OCI-LY7 (cell line): ENCODE results near the gene UROD. TPM values are rescaled to one million over a fixed set of nuclear protein-coding genes. Genes with fewer than 3 reads are reported as not detected.

Experiments used
- BruUV-seq: library from RNA; stranded (reverse); fragments of 400-500 nt; replicated peaks from 2 replicates; lab custom pipeline; 2021; lab: Mats Ljungman, UMichigan
- CTCF ChIA-PET: fragments of 300-600 bp; sonication (Branson Sonifier 250); formaldehyde crosslinking; loops from one replicate; lab custom pipeline; 2022; ENCODE audit warnings: antibody characterized with exemption; ENCODE audit not compliant: unreplicated experiment; lab: Charles Lee
- POLR2A ChIA-PET: fragments of 300-600 bp; sonication (Branson Sonifier 250); formaldehyde crosslinking; loops from one replicate; lab custom pipeline; 2022; ENCODE audit warnings: antibody characterized with exemption; lab: Charles Lee
- DNase-seq: peaks from one replicate; pipeline ENCODE4 v3.0.0-alpha.2; 2015; ENCODE audit warnings: low spot score
- H2AFZ ChIP-seq: fragments of 200-600 bp; sonication (generic), shearing (Covaris generic); 2 replicates; pipeline ENCODE4 v1.6.1; 2014; ENCODE audit warnings: mild to moderate bottlenecking, antibody characterized with exemption, low read length, moderate library complexity
- H3K27ac ChIP-seq: fragments of 200-600 bp; sonication (generic); 2 replicates; pipeline ENCODE4 v1.5.1; 2014; ENCODE audit warnings: mixed run types, low read depth, mild to moderate bottlenecking, moderate library complexity, low read length, inconsistent platforms; ENCODE audit not compliant: poor library complexity, severe bottlenecking
- H3K36me3 ChIP-seq: fragments of 200-600 bp; sonication (generic); 2 replicates; pipeline ENCODE4 v1.6.1; 2014; ENCODE audit warnings: mild to moderate bottlenecking, antibody characterized with exemption, low read length, moderate library complexity, mixed read lengths; ENCODE audit not compliant: insufficient read depth
- H3K4me1 ChIP-seq: fragments of 200-600 bp; sonication (generic); 2 replicates; pipeline ENCODE4 v1.5.1; 2014; ENCODE audit warnings: mild to moderate bottlenecking, low read length; ENCODE audit not compliant: insufficient read depth, poor library complexity, severe bottlenecking
- H3K4me2 ChIP-seq: fragments of 200-600 bp; sonication (generic); 2 replicates; pipeline ENCODE4 v1.6.1; 2014; ENCODE audit warnings: mild to moderate bottlenecking, low read length
- H3K4me3 ChIP-seq: fragments of 200-600 bp; sonication (generic); 2 replicates; pipeline ENCODE4 v1.5.1; 2014; ENCODE audit warnings: mild to moderate bottlenecking, low read depth, low read length; ENCODE audit not compliant: poor library complexity, severe bottlenecking
- H3K79me2 ChIP-seq: fragments of 200-600 bp; sonication (generic); 2 replicates; pipeline ENCODE4 v1.6.1; 2016; ENCODE audit warnings: low read depth, mild to moderate bottlenecking, low read length, moderate library complexity, mixed read lengths; ENCODE audit not compliant: insufficient read depth
- H3K9me2 ChIP-seq: fragments of 200-600 bp; sonication (generic); 2 replicates; pipeline ENCODE4 v1.6.1; 2016; ENCODE audit warnings: mild to moderate bottlenecking, low read length, mixed read lengths; ENCODE audit not compliant: insufficient read depth
- H3K9me3 ChIP-seq: fragments of 200-600 bp; sonication (generic); 2 replicates; pipeline ENCODE4 v1.6.1; 2014; ENCODE audit warnings: mild to moderate bottlenecking, mixed run types, low read length, mixed read lengths
- H4K20me1 ChIP-seq: fragments of 200-600 bp; sonication (generic); 2 replicates; pipeline ENCODE4 v1.6.1; 2014; ENCODE audit warnings: mild to moderate bottlenecking, antibody characterized with exemption, low read length, moderate library complexity, mixed read lengths; ENCODE audit not compliant: insufficient read depth
- CTCF ChIP-seq: fragments of 200-600 bp; sonication (generic); conservative IDR thresholded peaks from 2 replicates; pipeline ENCODE4 v1.5.1; 2014; ENCODE audit warnings: mild to moderate bottlenecking, antibody characterized with exemption, low read length, moderate library complexity, mixed read lengths
- EZH2phosphoT487 ChIP-seq: fragments of 200-600 bp; sonication (generic); IDR thresholded peaks from 2 replicates; pipeline ENCODE4 v1.6.1; 2018; ENCODE audit warnings: low read depth, borderline replicate concordance, mild to moderate bottlenecking, mixed run types, antibody characterized with exemption, low read length, moderate library complexity, mixed read lengths
- intact Hi-C: fragments of 100-400 bp; cut with micrococcal nuclease; formaldehyde crosslinking; loops from one replicate; pipeline ENCODE4 v1.10.0; 2022; ENCODE audit not compliant: unreplicated experiment
- total RNA-seq, 2 experiments: library from RNA; depleted of rRNA in 1 of 2; stranded (reverse); fragments of >200 nt in 1 of 2; shearing (Covaris generic) in 1 of 2; gene quantifications; 2 replicates each; pipeline ENCODE4 v1.2.3, GENCODE V29; 2014 to 2022

UROD gene
- total RNA-seq, 2 experiments from 2014 or later: 61.6 to 73.5 TPM

- CTCF ChIA-PET: no interaction called here
- no peak overlapping the region for H3K4me3 ChIP-seq
- H3K9me2 ChIP-seq: no peaks in the 10 kb centered on the region
- no peak overlapping the region for H3K4me2 ChIP-seq
- no peaks in the 10 kb centered on the region for H3K9me3 ChIP-seq
- H4K20me1 ChIP-seq: no peaks in the 10 kb centered on the region
- H3K27ac ChIP-seq: no peak overlapping the region
- H2AFZ ChIP-seq: no peak overlapping the region
- POLR2A ChIA-PET: interaction anchor here (1.6 kb wide), 1 partner anchor 286 kb away, joined by 4 read pairs; no protein-coding TSS in a partner anchor
- H3K36me3 ChIP-seq: no peaks in the 10 kb centered on the region; the same call in 1 of the 2 replicates
- BruUV-seq: no TSS peak
- peaks cover 12% of the 10 kb centered on the region for H3K4me1 ChIP-seq
- H3K79me2 ChIP-seq: peaks cover 6% of the 10 kb centered on the region; the same call in 1 of the 2 replicates
- no peak for DNase-seq
- TF ChIP-seq EZH2phosphoT487: no peak
- no peak for TF ChIP-seq CTCF
- intact Hi-C loops: no loop called here
These were observed 4.1 kb downstream of the UROD start for GRCh38 chr1:45016090-45016697.

- BruUV-seq: no TSS peak
- Histone ChIP-seq H4K20me1 (no peaks in the 10 kb centered on the region), H3K9me2 (no peaks in the 10 kb centered on the region), H3K36me3 (no peaks in the 10 kb centered on the region; the same call in 1 of the 2 replicates), H3K4me1 (peaks cover 6% of the 10 kb centered on the region), H3K4me2 (no peak overlapping the region), H3K79me2 (peaks cover 6% of the 10 kb centered on the region; the same call in 1 of the 2 replicates), H3K27ac (no peak overlapping the region), H2AFZ (no peak overlapping the region), H3K4me3 (no peak overlapping the region), H3K9me3 (no peaks in the 10 kb centered on the region)
- intact Hi-C loops: no loop called here
- TF ChIP-seq CTCF: no peak
- no peak for TF ChIP-seq EZH2phosphoT487
- ChIA-PET CTCF (no interaction called here), POLR2A (interaction anchor here (0.8 to 1.6 kb wide), 2 partner anchors 27 to 285 kb away, joined by 3 to 4 read pairs; no protein-coding TSS in a partner anchor)
- DNase-seq: no peak
These were observed 4.7 kb downstream of the UROD start for GRCh38 chr1:45016767-45017166.

GRCh38 chr1:45018599-45019230 is 6.7 kb downstream of the UROD start:
- Histone ChIP-seq H3K27ac (no peak overlapping the region), H3K4me3 (no peak overlapping the region), H3K4me2 (no peak overlapping the region), H4K20me1 (no peaks in the 10 kb centered on the region), H3K79me2 (no peaks in the 10 kb centered on the region), H3K4me1 (no peaks in the 10 kb centered on the region), H3K9me3 (0 out of 2 replicates have a peak, but pooled peaks cover 2% of the 10 kb centered on the region), H3K9me2 (no peaks in the 10 kb centered on the region), H2AFZ (no peak overlapping the region), H3K36me3 (no peaks in the 10 kb centered on the region; the same call in 1 of the 2 replicates)
- DNase-seq: peak; percentile 72
- intact Hi-C loops: loop anchor here (1.0 kb wide), 1 partner anchor 282 kb away; no protein-coding TSS in a partner anchor
- TF ChIP-seq CTCF (peak; percentile 81), EZH2phosphoT487 (no peak)
- ChIA-PET CTCF (interaction anchor here (0.6 to 1.5 kb wide), 5 partner anchors 16 to 284 kb away, joined by 3 to 7 read pairs (median 5); no protein-coding TSS in a partner anchor), POLR2A (interaction anchor here (0.6 to 1.2 kb wide), 7 partner anchors 14 to 541 kb away, joined by 3 to 5 read pairs (median 3); no protein-coding TSS in a partner anchor)
- no TSS peak for BruUV-seq
